Measurements from ENCODE around the gene MPRIP.

Gene MPRIP

DNA sequence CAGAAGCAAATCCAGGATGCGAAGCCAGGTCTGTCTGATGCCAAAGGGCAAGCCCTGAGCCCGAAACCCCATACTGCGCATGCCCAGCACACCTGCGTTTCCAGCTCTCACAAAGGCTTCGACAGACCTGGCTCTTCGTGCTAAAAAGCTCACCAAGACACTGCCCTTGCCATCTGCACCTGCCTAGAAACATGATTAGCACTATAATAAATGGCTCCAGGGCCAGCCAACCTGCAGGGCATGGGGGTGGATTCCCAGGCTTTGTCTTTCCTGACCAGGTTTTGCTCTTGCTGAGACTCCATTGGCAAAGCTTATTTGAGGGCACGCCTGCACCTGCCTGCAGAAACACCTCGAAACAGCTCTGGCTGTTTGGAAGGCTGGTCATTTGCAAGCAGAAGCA is 178.3 kb downstream of the MPRIP start:
- H3K36me3 Mint-ChIP-seq (ENCODE audit: low read depth), result peaks cover 69% of the 10 kb centered on the region
- no peak overlapping the region for H3K4me3 Mint-ChIP-seq
- peak overlapping the region; percentile 25 for H3K27ac Mint-ChIP-seq
- no peak for DNase-seq
- H3K4me1 Mint-ChIP-seq, result no peaks in the 10 kb centered on the region
- TF ChIP-seq, protein P1, sequence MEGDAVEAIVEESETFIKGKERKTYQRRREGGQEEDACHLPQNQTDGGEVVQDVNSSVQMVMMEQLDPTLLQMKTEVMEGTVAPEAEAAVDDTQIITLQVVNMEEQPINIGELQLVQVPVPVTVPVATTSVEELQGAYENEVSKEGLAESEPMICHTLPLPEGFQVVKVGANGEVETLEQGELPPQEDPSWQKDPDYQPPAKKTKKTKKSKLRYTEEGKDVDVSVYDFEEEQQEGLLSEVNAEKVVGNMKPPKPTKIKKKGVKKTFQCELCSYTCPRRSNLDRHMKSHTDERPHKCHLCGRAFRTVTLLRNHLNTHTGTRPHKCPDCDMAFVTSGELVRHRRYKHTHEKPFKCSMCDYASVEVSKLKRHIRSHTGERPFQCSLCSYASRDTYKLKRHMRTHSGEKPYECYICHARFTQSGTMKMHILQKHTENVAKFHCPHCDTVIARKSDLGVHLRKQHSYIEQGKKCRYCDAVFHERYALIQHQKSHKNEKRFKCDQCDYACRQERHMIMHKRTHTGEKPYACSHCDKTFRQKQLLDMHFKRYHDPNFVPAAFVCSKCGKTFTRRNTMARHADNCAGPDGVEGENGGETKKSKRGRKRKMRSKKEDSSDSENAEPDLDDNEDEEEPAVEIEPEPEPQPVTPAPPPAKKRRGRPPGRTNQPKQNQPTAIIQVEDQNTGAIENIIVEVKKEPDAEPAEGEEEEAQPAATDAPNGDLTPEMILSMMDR (IDR thresholded peaks at IDR 0.05), result no peak
- H3K9me3 Mint-ChIP-seq, result no peaks in the 10 kb centered on the region
- H3K27me3 Mint-ChIP-seq (ENCODE audit: low read depth, poor library complexity), result no peaks in the 10 kb centered on the region

DNA sequence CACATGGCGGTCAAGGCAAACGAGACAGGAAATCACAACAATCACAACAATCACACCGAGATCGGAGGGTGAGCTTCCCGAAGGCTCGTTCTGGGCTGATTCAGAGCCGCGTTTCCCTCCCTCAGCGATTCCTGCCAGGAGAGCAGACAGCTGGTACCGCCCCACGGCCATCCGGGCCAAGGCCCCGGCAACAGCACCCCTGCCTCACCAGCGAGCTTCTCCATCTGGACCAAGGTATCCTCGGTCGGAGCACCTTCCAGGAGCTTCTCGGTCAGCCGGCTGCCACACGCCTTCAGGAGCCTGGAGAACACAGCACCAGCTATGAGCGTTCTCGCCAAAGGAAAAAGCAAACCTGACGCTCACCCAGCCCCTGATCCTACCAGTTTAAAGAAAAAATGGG is 179.1 kb downstream of the MPRIP start:
- Mint-ChIP-seq H3K9me3 (no peaks in the 10 kb centered on the region), H3K4me3 (no peak overlapping the region), H3K36me3 (ENCODE audit: low read depth) (peaks cover 75% of the 10 kb centered on the region), H3K27ac (peak overlapping the region; percentile 64), H3K27me3 (ENCODE audit: low read depth, poor library complexity) (no peaks in the 10 kb centered on the region), H3K4me1 (no peaks in the 10 kb centered on the region)
- TF ChIP-seq, protein P1 (IDR thresholded peaks at IDR 0.05), result no peak
- no peak for DNase-seq

DNA sequence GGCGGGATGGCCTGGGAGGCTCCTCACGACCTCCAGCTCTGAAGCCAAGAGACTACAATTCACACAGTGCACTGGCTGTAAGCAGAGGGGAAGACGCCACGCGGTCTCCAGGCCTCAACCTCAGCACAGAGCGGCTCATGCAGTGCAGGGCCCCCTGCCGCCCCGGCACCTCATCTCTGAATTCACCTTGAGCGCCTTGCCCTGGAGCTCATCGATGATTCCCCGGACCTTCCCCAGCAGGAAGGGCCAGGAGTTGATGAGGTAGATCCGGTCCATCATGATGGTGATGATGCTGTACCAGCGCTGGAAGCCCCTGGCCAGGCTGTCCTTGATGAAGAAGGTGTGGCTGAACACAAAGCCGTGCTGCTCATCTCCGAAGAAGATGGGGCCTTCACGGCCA is 181.5 kb downstream of the MPRIP start:
- no peak overlapping the region for H3K27ac Mint-ChIP-seq
- no peak overlapping the region for H3K4me3 Mint-ChIP-seq
- no peaks in the 10 kb centered on the region for H3K4me1 Mint-ChIP-seq
- no peak for DNase-seq
- H3K27me3 Mint-ChIP-seq (ENCODE audit: low read depth, poor library complexity), result peaks cover under 1% of the 10 kb centered on the region
- peaks cover 56% of the 10 kb centered on the region for H3K36me3 Mint-ChIP-seq (ENCODE audit: low read depth)
- TF ChIP-seq, protein P1 (IDR thresholded peaks at IDR 0.05), result no peak
- no peaks in the 10 kb centered on the region for H3K9me3 Mint-ChIP-seq

DNA sequence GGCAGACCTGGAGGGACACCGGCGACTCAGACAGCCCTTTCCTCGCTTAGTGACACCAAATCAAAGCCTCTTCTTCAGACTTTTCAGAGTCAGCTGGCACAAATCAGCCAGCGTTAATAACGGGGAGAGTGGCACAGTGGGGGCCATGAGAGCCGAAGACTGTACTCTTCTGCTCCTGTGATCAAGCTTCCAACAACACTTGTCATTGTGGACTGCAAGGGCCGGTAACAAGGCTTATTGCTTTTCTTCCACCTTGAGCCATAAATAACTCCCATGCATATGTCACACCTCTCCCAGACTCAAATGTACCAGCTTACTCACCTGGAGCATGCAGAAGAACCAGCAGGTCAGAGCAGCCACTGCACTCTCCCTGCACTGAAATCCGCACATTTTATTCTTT is 181.9 kb downstream of the MPRIP start:
- H3K36me3 Mint-ChIP-seq (ENCODE audit: low read depth), result peaks cover 54% of the 10 kb centered on the region
- DNase-seq, result no peak
- H3K27ac Mint-ChIP-seq, result no peak overlapping the region
- TF ChIP-seq, protein P1 (IDR thresholded peaks at IDR 0.05), result no peak
- H3K27me3 Mint-ChIP-seq (ENCODE audit: low read depth, poor library complexity), result peaks cover 3% of the 10 kb centered on the region
- no peaks in the 10 kb centered on the region for H3K9me3 Mint-ChIP-seq
- no peaks in the 10 kb centered on the region for H3K4me1 Mint-ChIP-seq
- H3K4me3 Mint-ChIP-seq, result no peak overlapping the region

DNA sequence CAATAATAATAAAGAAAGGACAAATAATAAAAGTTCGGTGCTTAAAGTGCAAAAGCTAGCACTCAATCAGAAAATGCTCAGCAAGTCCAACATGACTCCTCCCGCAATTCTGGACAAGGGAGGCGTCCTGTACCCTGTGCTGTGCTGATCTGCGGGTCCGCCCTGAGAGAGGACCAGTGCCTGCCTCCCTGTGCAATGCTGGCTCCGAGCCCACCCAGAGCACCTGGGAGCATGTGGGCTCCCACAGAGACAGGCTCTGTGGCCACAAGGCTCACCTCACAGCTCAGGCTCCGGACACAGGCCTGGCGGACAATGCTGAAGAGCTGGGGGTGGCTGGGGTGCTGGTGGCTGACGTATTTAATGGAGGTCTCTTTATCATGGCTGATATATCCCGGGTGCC is 183.6 kb downstream of the MPRIP start:
- DNase-seq, result no peak
- Mint-ChIP-seq H3K27me3 (ENCODE audit: low read depth, poor library complexity) (peaks cover 3% of the 10 kb centered on the region), H3K9me3 (no peaks in the 10 kb centered on the region), H3K27ac (no peak overlapping the region), H3K36me3 (ENCODE audit: low read depth) (peaks cover 57% of the 10 kb centered on the region), H3K4me3 (no peak overlapping the region), H3K4me1 (no peaks in the 10 kb centered on the region)
- TF ChIP-seq, protein P1 (IDR thresholded peaks at IDR 0.05), result no peak

DNA sequence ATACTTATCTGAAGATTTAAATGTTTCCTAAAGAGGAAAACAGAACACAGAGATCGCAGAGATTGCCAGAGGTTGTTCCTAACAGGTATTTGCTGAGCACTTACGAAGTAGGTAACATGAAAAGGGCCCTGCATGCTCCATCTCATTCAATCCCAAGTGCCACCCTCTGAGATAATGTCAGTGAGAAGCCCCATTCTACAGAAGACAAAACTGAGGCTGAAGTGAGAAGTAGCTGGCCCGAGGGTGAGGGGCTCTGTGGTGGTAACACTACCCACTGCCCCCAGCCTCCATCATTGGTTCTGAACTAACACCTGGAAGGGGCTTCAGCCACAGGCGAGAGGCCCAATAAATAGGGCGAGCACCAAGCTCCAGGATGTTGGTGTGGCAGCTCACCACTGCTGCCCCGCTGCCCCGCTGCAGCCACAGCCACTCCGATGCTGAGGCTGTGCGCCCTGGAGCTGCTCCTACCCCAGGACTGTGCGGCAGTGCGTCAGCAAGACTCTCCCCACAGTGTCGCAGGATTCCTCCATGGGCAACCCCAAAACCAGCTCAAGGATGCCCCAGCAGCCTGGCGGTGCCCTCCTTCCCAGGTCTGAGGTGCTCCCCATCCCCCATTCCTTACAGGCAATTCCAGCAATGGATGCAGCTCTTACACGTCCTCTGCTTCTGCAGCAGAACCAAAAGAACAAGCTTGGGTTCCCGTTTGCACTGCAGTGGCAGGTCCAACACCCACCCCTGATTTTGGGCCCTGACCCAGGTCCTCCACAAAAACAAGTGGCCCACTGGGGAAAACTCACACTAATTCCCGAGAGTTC is 184.4 kb downstream of the MPRIP start:
- Mint-ChIP-seq H3K4me1 (peaks cover 2% of the 10 kb centered on the region), H3K36me3 (ENCODE audit: low read depth) (peaks cover 55% of the 10 kb centered on the region), H3K9me3 (no peaks in the 10 kb centered on the region), H3K27me3 (ENCODE audit: low read depth, poor library complexity) (peaks cover 3% of the 10 kb centered on the region), H3K4me3 (no peak overlapping the region), H3K27ac (no peak overlapping the region)
- no peak for DNase-seq
- TF ChIP-seq, protein P1 (IDR thresholded peaks at IDR 0.05), result no peak
